Activated CD4-positive, alpha-beta T cell treated with anti-CD3 and anti-CD28 coated beads for 36 hours (primary cell): ENCODE data around the gene ARFGEF2. TPM values are rescaled to one million over a fixed set of nuclear protein-coding genes. Genes with fewer than 3 reads are reported as not detected.
"Not testable (repeated sequence)": the region's sequence is repeated elsewhere in the genome, so short reads cannot be mapped to it uniquely, and the experiment has no call there.

Experiments
- ATAC-seq: fragments of 200-7000 bp; cut with Tn5 transposase; one replicate; pipeline ENCODE4 v1.10.0; 2021; ENCODE audit warnings: mild to moderate bottlenecking, moderate library complexity
- CTCF ChIA-PET: fragments of 350-600 bp; sonication (Branson Sonifier 250); formaldehyde crosslinking; loops from one replicate; lab custom pipeline; 2021; ENCODE audit warnings: antibody characterized with exemption; lab: Charles Lee
- POLR2A ChIA-PET: fragments of 350-600 bp; sonication (Branson Sonifier 250); formaldehyde crosslinking; loops from one replicate; lab custom pipeline; 2021; ENCODE audit warnings: antibody characterized with exemption, inconsistent platforms; lab: Charles Lee
- DNase-seq: peaks from one replicate; pipeline ENCODE4 v3.0.0-alpha.2; 2020
- H3K27ac Mint-ChIP-seq: one replicate; pipeline ENCODE4 v1.8.0; 2021; ENCODE audit warnings: mixed read lengths
- H3K27me3 Mint-ChIP-seq: one replicate; pipeline ENCODE4 v1.8.0; 2021; ENCODE audit warnings: mixed read lengths
- H3K36me3 Mint-ChIP-seq: one replicate; pipeline ENCODE4 v1.8.0; 2021; ENCODE audit warnings: low read depth, mixed read lengths
- H3K4me1 Mint-ChIP-seq: one replicate; pipeline ENCODE4 v1.8.0; 2021; ENCODE audit warnings: mixed read lengths
- H3K4me3 Mint-ChIP-seq: one replicate; pipeline ENCODE4 v1.8.0; 2021; ENCODE audit warnings: mild to moderate bottlenecking, moderate library complexity, mixed read lengths
- H3K9me3 Mint-ChIP-seq: one replicate; pipeline ENCODE4 v1.8.0; 2021; ENCODE audit warnings: low read depth, mixed read lengths
- intact Hi-C, 2 experiments: fragments of 100-400 bp; cut with DNase I in 1 of 2; cut with micrococcal nuclease in 1 of 2; formaldehyde crosslinking; loops; one replicate each; pipeline versions ENCODE4 v1.14.2 to v1.15.1; 2022 to 2024; cut with DNase I, micrococcal nuclease
- total RNA-seq, 2 experiments: library from RNA; stranded (reverse); gene quantifications; one replicate each; pipeline ENCODE4 v1.2.3, GENCODE V29; 2021

The ARFGEF2 gene
- total RNA-seq, 2 experiments from 2014 or later = 19.3 to 20.5 TPM

GRCh38 chr20:48979980-48980379, 58.5 kb downstream of the ARFGEF2 start:
- H3K9me3 Mint-ChIP-seq, DNase-seq, intact Hi-C loops, CTCF ChIA-PET, H3K4me3 Mint-ChIP-seq, H3K27ac Mint-ChIP-seq, H3K27me3 Mint-ChIP-seq, POLR2A ChIA-PET, ATAC-seq, H3K4me1 Mint-ChIP-seq: not testable (repeated sequence)
- peaks cover 65% of the 10 kb centered on the region for H3K36me3 Mint-ChIP-seq

- Mint-ChIP-seq H3K9me3 (peaks cover 2% of the 10 kb centered on the region), H3K4me1 (no peaks in the 10 kb centered on the region), H3K36me3 (peaks cover 62% of the 10 kb centered on the region), H3K27me3 (no peaks in the 10 kb centered on the region), H3K4me3 (no peak overlapping the region), H3K27ac (no peak overlapping the region)
- ChIA-PET CTCF (interaction anchor here (0.7 kb wide), 1 partner anchor 620 kb away, joined by 4 read pairs; no protein-coding TSS in a partner anchor), POLR2A (interaction anchor here (0.5 to 0.6 kb wide), 2 partner anchors 93 to 1089 kb away, joined by 3 read pairs; no protein-coding TSS in a partner anchor)
- intact Hi-C loops = no loop called here
- ATAC-seq (no peak), DNase-seq (no peak)
These were observed 62.2 kb downstream of the ARFGEF2 start for GRCh38 chr20:48983423-48984400.

GRCh38 chr20:48984575-48985219, 63.2 kb downstream of the ARFGEF2 start:
- Mint-ChIP-seq H3K4me3 (no peak overlapping the region), H3K36me3 (peaks cover 56% of the 10 kb centered on the region), H3K9me3 (peaks cover 2% of the 10 kb centered on the region), H3K27me3 (no peaks in the 10 kb centered on the region), H3K4me1 (no peaks in the 10 kb centered on the region), H3K27ac (no peak overlapping the region)
- ChIA-PET POLR2A (interaction anchor here (0.5 kb wide), 1 partner anchor 92 kb away, joined by 3 read pairs; no protein-coding TSS in a partner anchor), CTCF (no interaction called here)
- intact Hi-C loops = no loop called here
- DNase-seq = no peak
- no peak for ATAC-seq

GRCh38 chr20:48986899-48987298, 65.4 kb downstream of the ARFGEF2 start:
- no peak overlapping the region for H3K27ac Mint-ChIP-seq
- peaks cover 51% of the 10 kb centered on the region for H3K36me3 Mint-ChIP-seq
- no peak for ATAC-seq
- H3K9me3 Mint-ChIP-seq = no peaks in the 10 kb centered on the region
- no peaks in the 10 kb centered on the region for H3K4me1 Mint-ChIP-seq
- intact Hi-C loops = no loop called here
- no peaks in the 10 kb centered on the region for H3K27me3 Mint-ChIP-seq
- CTCF ChIA-PET = no interaction called here
- POLR2A ChIA-PET = no interaction called here
- peak; percentile 14 for DNase-seq
- H3K4me3 Mint-ChIP-seq = no peak overlapping the region

GRCh38 chr20:48990467-48990866, 69.0 kb downstream of the ARFGEF2 start:
- H3K4me1 Mint-ChIP-seq = no peaks in the 10 kb centered on the region
- ChIA-PET CTCF (interaction anchor here (0.7 kb wide), 1 partner anchor 25 kb away, joined by 3 read pairs; no protein-coding TSS in a partner anchor), POLR2A (no interaction called here)
- peaks cover 36% of the 10 kb centered on the region for H3K36me3 Mint-ChIP-seq
- H3K27ac Mint-ChIP-seq = peak overlapping the region; percentile 35
- no peak overlapping the region for H3K4me3 Mint-ChIP-seq
- intact Hi-C loops = no loop called here
- ATAC-seq (no peak), DNase-seq (no peak)
- H3K9me3 Mint-ChIP-seq = no peaks in the 10 kb centered on the region
- H3K27me3 Mint-ChIP-seq = no peaks in the 10 kb centered on the region

GRCh38 chr20:48995589-48995988, 74.1 kb downstream of the ARFGEF2 start:
- H3K27me3 Mint-ChIP-seq = no peaks in the 10 kb centered on the region
- no peaks in the 10 kb centered on the region for H3K9me3 Mint-ChIP-seq
- intact Hi-C loops = no loop called here
- no peak overlapping the region for H3K27ac Mint-ChIP-seq
- H3K36me3 Mint-ChIP-seq = peaks cover 36% of the 10 kb centered on the region
- no peaks in the 10 kb centered on the region for H3K4me1 Mint-ChIP-seq
- H3K4me3 Mint-ChIP-seq = no peak overlapping the region
- ATAC-seq (no peak), DNase-seq (no peak)
- CTCF ChIA-PET = no interaction called here
- POLR2A ChIA-PET = no interaction called here

- ChIA-PET CTCF (no interaction called here), POLR2A (no interaction called here)
- no peak for ATAC-seq
- no peak overlapping the region for H3K4me3 Mint-ChIP-seq
- H3K27ac Mint-ChIP-seq = peak overlapping the region; percentile 13
- DNase-seq = no peak
- intact Hi-C loops = no loop called here
- no peaks in the 10 kb centered on the region for H3K4me1 Mint-ChIP-seq
- H3K36me3 Mint-ChIP-seq = peaks cover 22% of the 10 kb centered on the region
- no peaks in the 10 kb centered on the region for H3K27me3 Mint-ChIP-seq
- H3K9me3 Mint-ChIP-seq = no peaks in the 10 kb centered on the region
These were observed 78.7 kb downstream of the ARFGEF2 start for GRCh38 chr20:48999890-49000870.

GRCh38 chr20:49001741-49002140, 80.2 kb downstream of the ARFGEF2 start:
- Mint-ChIP-seq H3K4me1 (no peaks in the 10 kb centered on the region), H3K27me3 (no peaks in the 10 kb centered on the region), H3K9me3 (no peaks in the 10 kb centered on the region), H3K36me3 (peaks cover 25% of the 10 kb centered on the region), H3K4me3 (no peak overlapping the region), H3K27ac (no peak overlapping the region)
- no peak for ATAC-seq
- DNase-seq = no peak
- ChIA-PET POLR2A (no interaction called here), CTCF (no interaction called here)
- intact Hi-C loops = no loop called here

- H3K9me3 Mint-ChIP-seq = no peaks in the 10 kb centered on the region
- H3K27ac Mint-ChIP-seq = no peak overlapping the region
- no peaks in the 10 kb centered on the region for H3K4me1 Mint-ChIP-seq
- CTCF ChIA-PET = no interaction called here
- ATAC-seq (no peak), DNase-seq (no peak)
- intact Hi-C loops = no loop called here
- H3K27me3 Mint-ChIP-seq = no peaks in the 10 kb centered on the region
- peaks cover 24% of the 10 kb centered on the region for H3K36me3 Mint-ChIP-seq
- no peak overlapping the region for H3K4me3 Mint-ChIP-seq
- POLR2A ChIA-PET = no interaction called here
These were observed 85.0 kb downstream of the ARFGEF2 start for GRCh38 chr20:49006446-49006980.

GRCh38 chr20:49009899-49010631, 88.6 kb downstream of the ARFGEF2 start:
- DNase-seq (no peak), ATAC-seq (no peak)
- intact Hi-C loops = no loop called here
- no peaks in the 10 kb centered on the region for H3K9me3 Mint-ChIP-seq
- POLR2A ChIA-PET = interaction anchor here (0.8 kb wide), 1 partner anchor 54 kb away, joined by 3 read pairs; no protein-coding TSS in a partner anchor
- no peak overlapping the region for H3K27ac Mint-ChIP-seq
- H3K36me3 Mint-ChIP-seq = peaks cover 44% of the 10 kb centered on the region
- no peaks in the 10 kb centered on the region for H3K4me1 Mint-ChIP-seq
- CTCF ChIA-PET = interaction anchor here (0.6 to 2.1 kb wide), 3 partner anchors 11 to 50 kb away, joined by 3 to 6 read pairs (median 3); no protein-coding TSS in a partner anchor
- H3K4me3 Mint-ChIP-seq = no peak overlapping the region
- H3K27me3 Mint-ChIP-seq = no peaks in the 10 kb centered on the region
